Suprapubic skin (tissue), 3 donors: ENCODE data around the gene FGF12.

Source experiments
- CTCF ChIP-seq, 2 donors: fragments of 200-600 bp in 1 of 2; fragments of 450-650 bp in 1 of 2; sonication (generic) in 1 of 2; IDR thresholded peaks; one replicate each; pipeline ENCODE4 v1.5.1; 2016 to 2019; ENCODE audit warnings: antibody characterized with exemption in 2 of 2, mild to moderate bottlenecking in 1 of 2, moderate library complexity in 1 of 2
- EP300 ChIP-seq: sonication (generic); formaldehyde crosslinking; IDR thresholded peaks from one replicate; pipeline ENCODE4 v1.6.1; 2017; ENCODE audit warnings: antibody characterized with exemption
- POLR2A ChIP-seq, 2 donors: fragments of 450-650 bp; IDR thresholded peaks; one replicate each; pipeline ENCODE4 v1.6.1; 2017; ENCODE audit warnings: antibody characterized with exemption in 2 of 2, mild to moderate bottlenecking in 2 of 2, moderate library complexity in 2 of 2

- TF ChIP-seq CTCF (IDR thresholded peaks at IDR 0.05) (no peak), POLR2A (IDR thresholded peaks at IDR 0.05) (no peak), EP300 (no peak)
Measured at GRCh38 chr3:192651836-192652512, 75.4 kb downstream of the FGF12 start.
